Fibroblast of lung (primary cell): ENCODE measurements around the gene OTOGL. TPM values are rescaled to one million over a fixed set of nuclear protein-coding genes. Genes with fewer than 3 reads are reported as not detected.

Experiments
- DNase-seq, 2 donors: peaks; one replicate each; pipeline versions ENCODE4 v3.0.0 to v3.0.0-alpha.2; 2010; ENCODE audit warnings: low read depth in 2 of 2
- H2AFZ ChIP-seq: 2 replicates; pipeline ENCODE4 v1.5.1; 2012; ENCODE audit warnings: low read length, control low read depth, inconsistent platforms
- H3K27ac ChIP-seq: 2 replicates; pipeline ENCODE4 v1.5.1; 2011; ENCODE audit warnings: low read length, control low read depth; ENCODE audit not compliant: insufficient read depth
- H3K27me3 ChIP-seq: 2 replicates; pipeline ENCODE4 v1.5.1; 2011; ENCODE audit warnings: mild to moderate bottlenecking, low read length; ENCODE audit not compliant: control insufficient read depth, insufficient read depth
- H3K36me3 ChIP-seq: 2 replicates; pipeline ENCODE4 v1.5.1; 2011; ENCODE audit warnings: low read length; ENCODE audit not compliant: control insufficient read depth, insufficient read depth
- H3K4me1 ChIP-seq: 2 replicates; pipeline ENCODE4 v1.5.1; 2011; ENCODE audit warnings: low read length; ENCODE audit not compliant: control insufficient read depth, insufficient read depth; ENCODE audit errors: extremely low read depth
- H3K4me2 ChIP-seq: 2 replicates; pipeline ENCODE4 v1.5.1; 2011; ENCODE audit warnings: low read length, control low read depth; ENCODE audit not compliant: insufficient read depth; ENCODE audit errors: extremely low read depth
- H3K4me3 ChIP-seq, 4 experiments: fragments of 200-600 bp in 1 of 4; sonication (generic) in 1 of 4; replicated peaks in 1 of 4; 2 replicates each; pipeline ENCODE4 v1.5.1; 2011 to 2016; ENCODE audit warnings: low read length in 4 of 4, low read depth in 3 of 4, mild to moderate bottlenecking in 3 of 4, control low read depth in 2 of 4, inconsistent platforms in 1 of 4, mixed read lengths in 1 of 4; ENCODE audit not compliant: insufficient read depth in 1 of 4; ENCODE audit errors: control extremely low read depth in 1 of 4
- H3K79me2 ChIP-seq: 2 replicates; pipeline ENCODE4 v1.5.1; 2012; ENCODE audit warnings: mild to moderate bottlenecking, low read length, inconsistent platforms; ENCODE audit not compliant: control insufficient read depth, insufficient read depth
- H3K9ac ChIP-seq: 2 replicates; pipeline ENCODE4 v1.5.1; 2011; ENCODE audit warnings: mild to moderate bottlenecking, low read length, control low read depth; ENCODE audit not compliant: insufficient read depth
- H3K9me3 ChIP-seq: 2 replicates; pipeline ENCODE4 v1.5.1; 2012; ENCODE audit warnings: low read depth, low read length; ENCODE audit not compliant: control insufficient read depth, insufficient read depth
- H4K20me1 ChIP-seq: 2 replicates; pipeline ENCODE4 v1.5.1; 2011; ENCODE audit warnings: low read length; ENCODE audit not compliant: control insufficient read depth, insufficient read depth; ENCODE audit errors: extremely low read depth
- EZH2 ChIP-seq: IDR thresholded peaks from 2 replicates; pipeline ENCODE4 v1.5.1; 2012; ENCODE audit warnings: low read length, control low read depth, mild to moderate bottlenecking; ENCODE audit errors: missing control alignments
- polyA plus RNA-seq, 2 donors: library from polyadenylated mRNA; depleted of rRNA in 1 of 2; stranded (reverse) in 1 of 2; unstranded in 1 of 2; fragments of >200 nt; gene quantifications; 2 replicates each; pipeline ENCODE4 v1.2.1, GENCODE V29; 2011 to 2012; ENCODE audit warnings: missing spikeins in 1 of 2
- total RNA-seq: library from RNA; depleted of rRNA; stranded (reverse); fragments of >200 nt; gene quantifications from 2 replicates; pipeline ENCODE4 v1.2.1, GENCODE V29; 2014
- TF ChIP-seq, protein P1 (sequence below), 2 donors: IDR thresholded peaks in 1 of 2; conservative IDR thresholded peaks in 1 of 2; 1 replicate in 1 of 2; 2 replicates in 1 of 2; pipeline ENCODE4 v1.5.1; 2011 to 2012; ENCODE audit warnings: low read length in 2 of 2, control low read depth in 1 of 2, inconsistent platforms in 1 of 2, low read depth in 1 of 2, mild to moderate bottlenecking in 1 of 2

OTOGL gene
- total and polyA plus RNA-seq, 2 donors (not counting 1 experiment from before 2014, with no cell fraction given): 0.15 to 0.17 TPM

DNA sequence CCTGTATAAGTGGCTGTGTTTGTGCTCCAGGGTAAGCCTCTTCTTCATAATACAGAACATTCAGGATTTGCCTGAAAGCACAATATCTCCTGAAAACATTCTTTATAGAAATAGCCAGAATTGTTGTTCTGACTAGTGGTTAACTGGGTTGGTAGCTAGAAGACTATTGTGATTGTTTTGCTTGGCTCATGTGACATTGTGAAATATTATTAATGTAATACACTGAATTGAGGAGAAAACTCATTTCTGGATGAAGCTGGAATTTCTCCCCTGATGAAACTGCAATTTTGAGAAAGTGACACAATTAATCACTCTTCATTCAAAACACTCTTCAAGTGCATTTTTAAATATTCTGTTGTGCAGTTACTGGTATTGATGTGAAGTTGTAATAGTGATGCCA lies 172.4 kb downstream of the OTOGL start:
- Histone ChIP-seq H3K4me2 (no peak overlapping the region), H4K20me1 (no peaks in the 10 kb centered on the region), H3K79me2 (no peaks in the 10 kb centered on the region), H3K9me3 (no peaks in the 10 kb centered on the region), H3K27ac (no peak overlapping the region), H3K4me1 (peaks cover 3% of the 10 kb centered on the region), H3K36me3 (no peaks in the 10 kb centered on the region), H2AFZ (no peak overlapping the region), H3K27me3 (no peaks in the 10 kb centered on the region), H3K4me3 (no peak overlapping the region), H3K9ac (no peak overlapping the region)
- peak; percentile 3 to 4 for DNase-seq
- TF ChIP-seq, protein P1, sequence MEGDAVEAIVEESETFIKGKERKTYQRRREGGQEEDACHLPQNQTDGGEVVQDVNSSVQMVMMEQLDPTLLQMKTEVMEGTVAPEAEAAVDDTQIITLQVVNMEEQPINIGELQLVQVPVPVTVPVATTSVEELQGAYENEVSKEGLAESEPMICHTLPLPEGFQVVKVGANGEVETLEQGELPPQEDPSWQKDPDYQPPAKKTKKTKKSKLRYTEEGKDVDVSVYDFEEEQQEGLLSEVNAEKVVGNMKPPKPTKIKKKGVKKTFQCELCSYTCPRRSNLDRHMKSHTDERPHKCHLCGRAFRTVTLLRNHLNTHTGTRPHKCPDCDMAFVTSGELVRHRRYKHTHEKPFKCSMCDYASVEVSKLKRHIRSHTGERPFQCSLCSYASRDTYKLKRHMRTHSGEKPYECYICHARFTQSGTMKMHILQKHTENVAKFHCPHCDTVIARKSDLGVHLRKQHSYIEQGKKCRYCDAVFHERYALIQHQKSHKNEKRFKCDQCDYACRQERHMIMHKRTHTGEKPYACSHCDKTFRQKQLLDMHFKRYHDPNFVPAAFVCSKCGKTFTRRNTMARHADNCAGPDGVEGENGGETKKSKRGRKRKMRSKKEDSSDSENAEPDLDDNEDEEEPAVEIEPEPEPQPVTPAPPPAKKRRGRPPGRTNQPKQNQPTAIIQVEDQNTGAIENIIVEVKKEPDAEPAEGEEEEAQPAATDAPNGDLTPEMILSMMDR (conservative IDR thresholded peaks at IDR 0.05 in 1 of 2, IDR thresholded peaks at IDR 0.05 in 1 of 2; ENCODE audit: low read depth in 1 of 2, low read length in 2 of 2): no peak
- TF ChIP-seq EZH2: no peak

DNA sequence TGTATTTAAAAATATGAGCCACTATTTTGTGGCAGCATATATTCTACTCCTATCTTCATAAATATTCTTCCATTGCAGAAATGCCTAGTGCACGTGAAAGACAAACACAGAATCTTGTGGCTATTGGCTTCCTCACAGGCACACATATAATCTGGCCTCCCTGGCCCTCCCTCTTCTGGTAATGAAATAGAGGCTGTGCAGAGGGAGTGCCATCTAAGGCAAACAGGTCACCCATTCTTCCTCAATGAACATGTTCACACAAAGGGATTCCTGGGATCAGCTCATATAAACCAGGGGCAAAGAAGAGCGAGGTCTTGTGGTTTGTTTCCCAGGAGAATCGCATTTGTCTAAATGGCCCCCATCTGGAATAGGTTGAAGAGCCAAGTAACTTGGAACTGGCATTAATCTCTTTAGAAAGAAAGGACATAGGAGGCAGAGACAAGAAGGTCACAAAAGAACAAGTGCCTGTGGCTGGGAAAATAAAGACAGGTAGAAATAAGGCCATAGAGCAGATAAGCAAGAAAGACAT lies 173.1 kb downstream of the OTOGL start:
- Histone ChIP-seq H2AFZ (no peak overlapping the region), H3K27me3 (no peaks in the 10 kb centered on the region), H4K20me1 (no peaks in the 10 kb centered on the region), H3K4me1 (peaks cover 3% of the 10 kb centered on the region), H3K79me2 (no peaks in the 10 kb centered on the region), H3K36me3 (no peaks in the 10 kb centered on the region), H3K27ac (no peak overlapping the region), H3K9me3 (no peaks in the 10 kb centered on the region), H3K4me2 (no peak overlapping the region), H3K9ac (no peak overlapping the region), H3K4me3 (no peak overlapping the region)
- DNase-seq: peak in 1 of 2 donors; percentile 59
- TF ChIP-seq, protein P1 (conservative IDR thresholded peaks at IDR 0.05 in 1 of 2, IDR thresholded peaks at IDR 0.05 in 1 of 2; ENCODE audit: low read depth in 1 of 2, low read length in 2 of 2): no peak
- TF ChIP-seq EZH2: no peak

DNA sequence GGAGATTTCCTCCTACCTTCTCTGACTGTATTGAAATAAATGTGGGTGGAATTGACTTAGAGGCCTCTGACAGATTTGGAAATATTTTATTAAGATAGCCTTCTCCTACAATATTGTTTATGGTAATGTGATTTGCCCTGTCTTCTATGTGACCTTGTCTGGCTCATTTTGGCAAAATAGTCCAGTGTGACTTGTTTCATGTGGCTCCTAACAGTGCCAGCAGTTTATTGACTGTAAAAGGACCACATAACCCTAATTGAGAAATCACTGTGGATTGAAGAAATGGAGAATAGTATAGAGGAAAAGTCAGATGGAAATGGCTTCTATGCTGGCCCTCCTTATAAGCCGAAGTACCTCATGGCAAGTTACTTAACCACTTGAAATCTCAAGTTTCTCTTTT lies 173.8 kb downstream of the OTOGL start:
- Histone ChIP-seq H3K9ac (no peak overlapping the region), H3K4me3 (no peak overlapping the region), H3K36me3 (no peaks in the 10 kb centered on the region), H3K4me2 (no peak overlapping the region), H3K4me1 (peaks cover 3% of the 10 kb centered on the region), H4K20me1 (no peaks in the 10 kb centered on the region), H2AFZ (no peak overlapping the region), H3K9me3 (no peaks in the 10 kb centered on the region), H3K27me3 (no peaks in the 10 kb centered on the region), H3K79me2 (no peaks in the 10 kb centered on the region), H3K27ac (no peak overlapping the region)
- no peak for TF ChIP-seq EZH2
- TF ChIP-seq, protein P1 (conservative IDR thresholded peaks at IDR 0.05 in 1 of 2, IDR thresholded peaks at IDR 0.05 in 1 of 2; ENCODE audit: low read depth in 1 of 2, low read length in 2 of 2): no peak
- no peak for DNase-seq
